Psoas muscle (tissue), 8 donors: ENCODE data around the gene COL23A1. TPM values are rescaled to one million over a fixed set of nuclear protein-coding genes. Genes with fewer than 3 reads are reported as not detected.

ENCODE experiments used
- ATAC-seq, 4 donors: fragments of 200-7000 bp; cut with Tn5 transposase; one replicate each; pipeline ENCODE4 v1.9.1; 2020; ENCODE audit warnings: moderate library complexity in 3 of 4, mild to moderate bottlenecking in 2 of 4
- DNase-seq, 2 donors: peaks; one replicate each; pipeline ENCODE4 v3.0.0-alpha.2; 2020
- H3K27ac ChIP-seq: fragments of 200-600 bp; one replicate; pipeline ENCODE4 v1.8.0; 2022
- H3K27me3 ChIP-seq, 3 donors: fragments of 200-600 bp in 1 of 3; one replicate each; pipeline versions ENCODE4 v1.6.1 to v1.8.0; 2013 to 2022; ENCODE audit warnings: low read length in 2 of 3, mild to moderate bottlenecking in 2 of 3, moderate library complexity in 1 of 3; ENCODE audit not compliant: insufficient read depth in 3 of 3
- H3K36me3 ChIP-seq, 2 donors: fragments of 200-600 bp in 1 of 2; one replicate each; pipeline versions ENCODE4 v1.6.1 to v1.8.0; 2013 to 2022; ENCODE audit warnings: low read depth in 1 of 2, mild to moderate bottlenecking in 1 of 2, moderate library complexity in 1 of 2; ENCODE audit not compliant: insufficient read depth in 1 of 2
- H3K4me1 ChIP-seq: fragments of 200-600 bp; one replicate; pipeline ENCODE4 v1.8.0; 2022
- H3K4me3 ChIP-seq: fragments of 200-600 bp; one replicate; pipeline ENCODE4 v1.8.0; 2022; ENCODE audit warnings: mild to moderate bottlenecking
- H3K9me3 ChIP-seq: fragments of 200-600 bp; one replicate; pipeline ENCODE4 v1.8.0; 2022
- WGBS, 3 donors: extraction: QIAGEN DNeasy Blood & Tissue Kit; methylation state at CpG; one replicate each; pipeline versions ENCODE4 v1.1.6 to v1.1.7; 2013; 5-methylcytosine and 5-hydroxymethylcytosine counted together
- intact Hi-C, 2 donors: fragments of 100-400 bp; cut with DNase I; formaldehyde crosslinking; loops; one replicate each; pipeline versions ENCODE4 v1.11.0 to v1.14.2; 2022
- polyA plus RNA-seq, 3 donors: library from polyadenylated mRNA; stranded (reverse); fragments of 200-250 nt; gene quantifications; one replicate each; pipeline ENCODE4 v1.2.3, GENCODE V29; 2013
- total RNA-seq, 4 donors: library from RNA; stranded (reverse); fragmentation: NEBNext Ultra II Directional in 2 of 4; extraction: Animal tissue kit (Norgen Biotek cat#: 25700) in 2 of 4; gene quantifications; one replicate each; pipeline versions ENCODE4 v1.2.1 to v1.2.4, GENCODE V29; 2021 to 2023
- TF ChIP-seq, protein P1 (sequence below): fragments of 200-600 bp; IDR thresholded peaks from one replicate; pipeline ENCODE4 v1.8.0; 2022; ENCODE audit warnings: antibody characterized with exemption
- donor health status: healthy with polysubstance abuse.
- donor health status: DM: no; HTN: no; CAD: no; lungs with moderate emphysema.
- donor health status: Bipolar disorder and iron deficiency.
- donor health status: healthy.
- donor health status: DM: yes; HTN: yes; CAD: no.
- donor health status: DM: no; HTN: no; CAD: no.
- donor health status: DM: no; HTN: no; CAD: no.
- donor health status: DM: yes; HTN: yes; CAD: no.

Gene COL23A1
- total and polyA plus RNA-seq, 7 donors, result 0.66 to 3.0 (median 1.2) TPM

- DNase-seq (peak; percentile 88 to 94), ATAC-seq (peak; percentile 93 to 99 (median 95))
- Histone ChIP-seq H3K4me1 (no peaks in the 10 kb centered on the region), H3K9me3 (peaks cover 12% of the 10 kb centered on the region), H3K36me3 (no peaks in the 10 kb centered on the region), H3K27me3 (peaks cover 0 to 5% (median 4%) of the 10 kb centered on the region in 3 donors), H3K27ac (no peak overlapping the region), H3K4me3 (no peak overlapping the region)
- TF ChIP-seq, protein P1, sequence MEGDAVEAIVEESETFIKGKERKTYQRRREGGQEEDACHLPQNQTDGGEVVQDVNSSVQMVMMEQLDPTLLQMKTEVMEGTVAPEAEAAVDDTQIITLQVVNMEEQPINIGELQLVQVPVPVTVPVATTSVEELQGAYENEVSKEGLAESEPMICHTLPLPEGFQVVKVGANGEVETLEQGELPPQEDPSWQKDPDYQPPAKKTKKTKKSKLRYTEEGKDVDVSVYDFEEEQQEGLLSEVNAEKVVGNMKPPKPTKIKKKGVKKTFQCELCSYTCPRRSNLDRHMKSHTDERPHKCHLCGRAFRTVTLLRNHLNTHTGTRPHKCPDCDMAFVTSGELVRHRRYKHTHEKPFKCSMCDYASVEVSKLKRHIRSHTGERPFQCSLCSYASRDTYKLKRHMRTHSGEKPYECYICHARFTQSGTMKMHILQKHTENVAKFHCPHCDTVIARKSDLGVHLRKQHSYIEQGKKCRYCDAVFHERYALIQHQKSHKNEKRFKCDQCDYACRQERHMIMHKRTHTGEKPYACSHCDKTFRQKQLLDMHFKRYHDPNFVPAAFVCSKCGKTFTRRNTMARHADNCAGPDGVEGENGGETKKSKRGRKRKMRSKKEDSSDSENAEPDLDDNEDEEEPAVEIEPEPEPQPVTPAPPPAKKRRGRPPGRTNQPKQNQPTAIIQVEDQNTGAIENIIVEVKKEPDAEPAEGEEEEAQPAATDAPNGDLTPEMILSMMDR, result peak; percentile 94
- 17 to 20% (median 18%) methylated on average over 28 to 33 of the region's 33 CpGs for WGBS, 3 donors
- intact Hi-C loops, result loop anchor here (1.0 to 10.0 kb wide), 4 partner anchors 270 to 310 kb away; partner anchors contain the start of gene COL23A1 (in 1 of the 2)
Measured at GRCh38 chr5:178279723-178280438, 310.3 kb downstream of the COL23A1 start.

DNA sequence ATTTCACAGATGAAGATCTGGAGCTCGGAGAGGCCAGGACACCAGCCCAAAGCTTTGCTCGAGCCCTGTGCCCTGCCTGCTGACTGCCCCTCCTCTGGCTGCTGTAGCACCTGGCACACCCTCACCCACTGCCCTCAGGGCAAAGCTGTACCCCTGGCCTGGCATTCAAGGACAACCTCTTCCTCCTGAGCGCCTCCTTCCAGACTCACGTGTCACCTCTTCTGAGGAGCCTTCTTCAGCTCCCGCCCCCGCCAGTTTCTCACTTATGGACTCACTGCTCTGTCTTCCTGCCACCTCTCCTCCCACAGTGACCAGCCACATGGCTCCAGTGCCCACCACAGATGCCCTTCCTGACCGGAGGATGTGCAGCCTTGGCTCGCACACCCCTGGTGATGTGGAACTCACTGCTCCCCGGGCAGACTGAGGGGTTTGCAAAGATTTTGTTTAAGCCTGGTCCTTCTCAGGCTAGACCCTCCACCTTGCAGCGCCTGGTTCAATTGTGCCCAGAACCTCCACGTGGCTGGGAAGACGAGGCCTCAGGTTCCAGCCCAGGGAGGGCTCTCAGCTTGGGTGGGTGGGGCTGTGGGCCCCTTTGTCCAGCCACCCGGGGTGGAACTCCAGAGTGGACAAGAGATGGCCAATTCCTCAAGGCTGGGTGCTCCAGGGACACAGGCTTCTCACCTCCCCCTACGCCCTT lies 311.0 kb downstream of the COL23A1 start:
- Histone ChIP-seq H3K4me1 (no peaks in the 10 kb centered on the region), H3K9me3 (peaks cover 7% of the 10 kb centered on the region), H3K27ac (no peak overlapping the region), H3K36me3 (no peaks in the 10 kb centered on the region), H3K4me3 (no peak overlapping the region), H3K27me3 (peaks cover 0 to 8% (median 4%) of the 10 kb centered on the region in 3 donors)
- DNase-seq (peak in 1 of 2 donors; percentile 43), ATAC-seq (peak in 1 of 4 donors; percentile 8)
- intact Hi-C loops, result no loop called here
- TF ChIP-seq, protein P1, result no peak
- WGBS, 3 donors, result 77 to 86% (median 80%) methylated on average over 14 of the region's 14 CpGs

- TF ChIP-seq, protein P1, result no peak
- Histone ChIP-seq H3K9me3 (no peaks in the 10 kb centered on the region), H3K27me3 (peaks cover 0 to 8% (median 4%) of the 10 kb centered on the region in 3 donors), H3K4me1 (no peaks in the 10 kb centered on the region), H3K27ac (no peak overlapping the region), H3K4me3 (no peak overlapping the region), H3K36me3 (no peaks in the 10 kb centered on the region)
- DNase-seq (peak in 1 of 2 donors; percentile 43), ATAC-seq (no peak)
- intact Hi-C loops, result no loop called here
- 73 to 82% (median 73%) methylated on average over 18 of the region's 18 CpGs for WGBS, 3 donors
Measured at GRCh38 chr5:178278358-178279023, 311.7 kb downstream of the COL23A1 start.

- no peak overlapping the region for H3K4me3 ChIP-seq
- TF ChIP-seq, protein P1, result no peak
- no peaks in the 10 kb centered on the region for H3K36me3 ChIP-seq
- intact Hi-C loops, result no loop called here
- no peak for ATAC-seq
- no peak overlapping the region for H3K27ac ChIP-seq
- H3K4me1 ChIP-seq, result no peaks in the 10 kb centered on the region
- peaks cover 0 to 8% (median 4%) of the 10 kb centered on the region in 3 donors for H3K27me3 ChIP-seq
- peak in 1 of 2 donors; percentile 39 for DNase-seq
- 57 to 66% (median 65%) methylated on average over 9 to 12 of the region's 12 CpGs for WGBS, 3 donors
- H3K9me3 ChIP-seq, result no peaks in the 10 kb centered on the region
Measured at GRCh38 chr5:178277866-178278265, 312.3 kb downstream of the COL23A1 start.
